ENCODE measurements around the gene VPS13A. TPM values are rescaled to one million over a fixed set of nuclear protein-coding genes. Genes with fewer than 3 reads are reported as not detected.

The VPS13A gene
- polyA plus RNA-seq, 1 experiment = 41.8 TPM

GRCh38 chr9:77469515-77470231 is 292.3 kb downstream of the VPS13A start:
- ChIA-PET CTCF (interaction anchor here (0.9 to 6.3 kb wide), 2 partner anchors 12 to 20 kb away, joined by 4 to 87 read pairs; no protein-coding TSS in a partner anchor), POLR2A (interaction anchor here (0.7 kb wide), 1 partner anchor 17 kb away, joined by 7 read pairs; no protein-coding TSS in a partner anchor)
- Histone ChIP-seq H3K4me3 (ENCODE audit: low read depth, low read length) (no peak overlapping the region), H3K27me3 (ENCODE audit: control insufficient read depth, insufficient read depth, low read length) (no peaks in the 10 kb centered on the region), H3K9me3 (ENCODE audit: control insufficient read depth, insufficient read depth, low read length) (no peaks in the 10 kb centered on the region), H3K27ac (ENCODE audit: low read depth, low read length) (no peak overlapping the region)
- TF ChIP-seq CTCF (IDR thresholded peaks at IDR 0.05; ENCODE audit: low read depth, low read length) = no peak
- no peak for DNase-seq (ENCODE audit: low read depth, low spot score)

Other genes with a start within 250 kb of the VPS13A start
- not detected in 2 replicates for gene FOXB2, start 157.9 kb upstream of the VPS13A start, polyA plus RNA-seq (2011; rRNA removed)